Activated T-helper 2 cell treated with anti-CD3 and anti-CD28 coated beads, Interferon-gamma antibody, Interleukin-2, Interleukin-4, amounts not matched to agents 10 μg/mL and 5 μg/mL and 100 μg/mL, durations not matched to agents 14 hours and 24 hours and 36 hours (primary cell): ENCODE data around the gene NAGK. TPM values are rescaled to one million over a fixed set of nuclear protein-coding genes. Genes with fewer than 3 reads are reported as not detected.

Source experiments
- DNase-seq: peaks from one replicate; pipeline ENCODE4 v3.0.0; 2021; ENCODE audit warnings: low spot score
- H3K27ac Mint-ChIP-seq: one replicate; pipeline ENCODE4 v1.8.0; 2021; ENCODE audit warnings: mixed read lengths
- H3K27me3 Mint-ChIP-seq: one replicate; pipeline ENCODE4 v1.8.0; 2021; ENCODE audit warnings: low read depth, mixed read lengths
- H3K36me3 Mint-ChIP-seq: one replicate; pipeline ENCODE4 v1.8.0; 2021; ENCODE audit warnings: low read depth, mixed read lengths
- H3K4me1 Mint-ChIP-seq: one replicate; pipeline ENCODE4 v1.8.0; 2021; ENCODE audit warnings: low read depth, mixed read lengths
- H3K4me3 Mint-ChIP-seq: one replicate; pipeline ENCODE4 v1.8.0; 2021; ENCODE audit warnings: low read depth, mild to moderate bottlenecking, moderate library complexity, mixed read lengths
- H3K9me3 Mint-ChIP-seq: one replicate; pipeline ENCODE4 v1.8.0; 2021; ENCODE audit warnings: mixed read lengths
- intact Hi-C: fragments of 100-400 bp; cut with micrococcal nuclease; formaldehyde crosslinking; loops from one replicate; pipeline ENCODE4 v1.15.1; 2023
- total RNA-seq: library from RNA; stranded (reverse); gene quantifications from 2 replicates; pipeline ENCODE4 v1.2.3, GENCODE V29; 2022

NAGK gene
- total RNA-seq, 1 donor from 2014 or later: 62.4 TPM

GRCh38 chr2:71060211-71060610 is 8.2 kb upstream of the NAGK start:
- peaks cover 11% of the 10 kb centered on the region for H3K27me3 Mint-ChIP-seq
- H3K27ac Mint-ChIP-seq: no peak overlapping the region
- H3K9me3 Mint-ChIP-seq: no peaks in the 10 kb centered on the region

GRCh38 chr2:71060871-71061270 is 7.6 kb upstream of the NAGK start:
- Mint-ChIP-seq H3K4me1 (peaks cover 1% of the 10 kb centered on the region), H3K36me3 (no peaks in the 10 kb centered on the region), H3K27me3 (peaks cover 11% of the 10 kb centered on the region), H3K27ac (no peak overlapping the region), H3K4me3 (no peak overlapping the region), H3K9me3 (no peaks in the 10 kb centered on the region)
- intact Hi-C loops: no loop called here
- DNase-seq: no peak

More at GRCh38 chr2:71060211-71060610, 8.2 kb upstream of the NAGK start:
- intact Hi-C loops: no loop called here
- no peaks in the 10 kb centered on the region for H3K36me3 Mint-ChIP-seq
- DNase-seq: no peak
- no peak overlapping the region for H3K4me3 Mint-ChIP-seq
- H3K4me1 Mint-ChIP-seq: peaks cover 1% of the 10 kb centered on the region

- Mint-ChIP-seq H3K27ac (no peak overlapping the region), H3K36me3 (no peaks in the 10 kb centered on the region), H3K9me3 (no peaks in the 10 kb centered on the region), H3K4me1 (peaks cover 9% of the 10 kb centered on the region), H3K27me3 (peaks cover 11% of the 10 kb centered on the region), H3K4me3 (no peak overlapping the region)
- intact Hi-C loops: no loop called here
- no peak for DNase-seq
Observed at GRCh38 chr2:71063216-71063615, 5.2 kb upstream of the NAGK start.

GRCh38 chr2:71064110-71064611 is 4.3 kb upstream of the NAGK start:
- H3K4me3 Mint-ChIP-seq: no peak overlapping the region
- peaks cover 10% of the 10 kb centered on the region for H3K27me3 Mint-ChIP-seq
- no peaks in the 10 kb centered on the region for H3K36me3 Mint-ChIP-seq
- H3K27ac Mint-ChIP-seq: no peak overlapping the region
- DNase-seq: no peak
- intact Hi-C loops: no loop called here
- peaks cover 10% of the 10 kb centered on the region for H3K4me1 Mint-ChIP-seq
- H3K9me3 Mint-ChIP-seq: no peaks in the 10 kb centered on the region

GRCh38 chr2:71064754-71065621 is 3.5 kb upstream of the NAGK start:
- H3K27me3 Mint-ChIP-seq: peaks cover 10% of the 10 kb centered on the region
- H3K4me1 Mint-ChIP-seq: peaks cover 19% of the 10 kb centered on the region
- H3K27ac Mint-ChIP-seq: no peak overlapping the region

GRCh38 chr2:71066856-71067255 is 1.6 kb upstream of the NAGK start:
- Mint-ChIP-seq H3K9me3 (no peaks in the 10 kb centered on the region), H3K27ac (no peak overlapping the region), H3K36me3 (peaks cover 8% of the 10 kb centered on the region), H3K4me3 (no peak overlapping the region), H3K27me3 (peaks cover 6% of the 10 kb centered on the region), H3K4me1 (peaks cover 37% of the 10 kb centered on the region)
- intact Hi-C loops: no loop called here
- DNase-seq: no peak

More at GRCh38 chr2:71064754-71065621, 3.5 kb upstream of the NAGK start:
- no peaks in the 10 kb centered on the region for H3K9me3 Mint-ChIP-seq
- H3K4me3 Mint-ChIP-seq: no peak overlapping the region
- H3K36me3 Mint-ChIP-seq: peaks cover 3% of the 10 kb centered on the region
- intact Hi-C loops: no loop called here
- DNase-seq: no peak

- Mint-ChIP-seq H3K27me3 (peaks cover 4% of the 10 kb centered on the region), H3K36me3 (peaks cover 12% of the 10 kb centered on the region), H3K27ac (peak overlapping the region; percentile 94), H3K9me3 (no peaks in the 10 kb centered on the region), H3K4me3 (peak overlapping the region; percentile 95), H3K4me1 (peaks cover 42% of the 10 kb centered on the region)
- no peak for DNase-seq
- intact Hi-C loops: loop anchor here (1.0 kb wide), 2 partner anchors 63 to 160 kb away; partner anchors contain the start of genes MCEE, MPHOSPH10 and PAIP2B
Observed at GRCh38 chr2:71067567-71068217, 756 bp upstream of the NAGK start.

GRCh38 chr2:71069376-71069775 is 928 bp downstream of the NAGK start:
- intact Hi-C loops: no loop called here
- Mint-ChIP-seq H3K36me3 (peaks cover 29% of the 10 kb centered on the region), H3K4me3 (peak overlapping the region; percentile 95), H3K4me1 (peaks cover 51% of the 10 kb centered on the region), H3K27ac (peak overlapping the region; percentile 40), H3K9me3 (no peaks in the 10 kb centered on the region), H3K27me3 (peaks cover 1% of the 10 kb centered on the region)
- no peak for DNase-seq

GRCh38 chr2:71070294-71071093 is 2.0 kb downstream of the NAGK start:
- H3K27me3 Mint-ChIP-seq: no peaks in the 10 kb centered on the region

GRCh38 chr2:71071681-71072398 is 3.4 kb downstream of the NAGK start:
- Mint-ChIP-seq H3K4me3 (peak overlapping the region; percentile 69), H3K9me3 (no peaks in the 10 kb centered on the region), H3K36me3 (peaks cover 39% of the 10 kb centered on the region), H3K4me1 (peaks cover 47% of the 10 kb centered on the region), H3K27ac (peak overlapping the region; percentile 78), H3K27me3 (no peaks in the 10 kb centered on the region)
- DNase-seq: peak; percentile 28
- intact Hi-C loops: no loop called here

More at GRCh38 chr2:71070294-71071093, 2.0 kb downstream of the NAGK start:
- DNase-seq: no peak
- intact Hi-C loops: no loop called here
- H3K9me3 Mint-ChIP-seq: no peaks in the 10 kb centered on the region
- H3K27ac Mint-ChIP-seq: no peak overlapping the region
- H3K36me3 Mint-ChIP-seq: peaks cover 34% of the 10 kb centered on the region
- H3K4me1 Mint-ChIP-seq: peaks cover 50% of the 10 kb centered on the region
- H3K4me3 Mint-ChIP-seq: peak overlapping the region; percentile 3

- intact Hi-C loops: no loop called here
- H3K36me3 Mint-ChIP-seq: peaks cover 44% of the 10 kb centered on the region
- no peak for DNase-seq
- H3K9me3 Mint-ChIP-seq: no peaks in the 10 kb centered on the region
- peaks cover 47% of the 10 kb centered on the region for H3K4me1 Mint-ChIP-seq
- no peaks in the 10 kb centered on the region for H3K27me3 Mint-ChIP-seq
- no peak overlapping the region for H3K27ac Mint-ChIP-seq
- H3K4me3 Mint-ChIP-seq: no peak overlapping the region
Observed at GRCh38 chr2:71072492-71072891, 4.0 kb downstream of the NAGK start.

GRCh38 chr2:71073475-71073874 is 5.0 kb downstream of the NAGK start:
- H3K4me3 Mint-ChIP-seq: no peak overlapping the region
- intact Hi-C loops: no loop called here
- no peak overlapping the region for H3K27ac Mint-ChIP-seq
- H3K36me3 Mint-ChIP-seq: peaks cover 48% of the 10 kb centered on the region
- DNase-seq: no peak
- H3K27me3 Mint-ChIP-seq: no peaks in the 10 kb centered on the region
- peaks cover 42% of the 10 kb centered on the region for H3K4me1 Mint-ChIP-seq
- H3K9me3 Mint-ChIP-seq: no peaks in the 10 kb centered on the region
